Kidney (tissue), 14 donors: ENCODE data around the gene ZNF334. TPM values are rescaled to one million over a fixed set of nuclear protein-coding genes. Genes with fewer than 3 reads are reported as not detected.

Source experiments
- DNase-seq, 5 donors: peaks; one replicate each; pipeline ENCODE4 v3.0.0-alpha.2; 2013 to 2020
- FAIRE-seq: peaks from 2 replicates; lab custom pipeline; 2012; peaks lifted over from hg19 to GRCh38; lab: Jason Lieb, UNC
- H3K27ac ChIP-seq, 2 donors: one replicate each; pipeline ENCODE4 v1.7.0; 2013; ENCODE audit warnings: low read depth in 2 of 2, low read length in 2 of 2, inconsistent platforms in 1 of 2
- H3K27me3 ChIP-seq: one replicate; pipeline ENCODE4 v1.7.1; 2013; ENCODE audit warnings: low read length, inconsistent platforms; ENCODE audit not compliant: control insufficient read depth, insufficient read depth
- H3K36me3 ChIP-seq, 3 donors: one replicate each; pipeline versions ENCODE4 v1.7.0 to v1.7.1; 2013; ENCODE audit warnings: low read length in 3 of 3, control low read depth in 1 of 3, inconsistent platforms in 1 of 3; ENCODE audit not compliant: insufficient read depth in 3 of 3, control insufficient read depth in 2 of 3
- H3K4me1 ChIP-seq, 3 donors: one replicate each; pipeline versions ENCODE4 v1.7.0 to v1.7.1; 2013; ENCODE audit warnings: low read length in 3 of 3, inconsistent platforms in 1 of 3, low read depth in 1 of 3; ENCODE audit not compliant: control insufficient read depth in 2 of 3, insufficient read depth in 2 of 3
- H3K4me3 ChIP-seq, 3 donors: one replicate each; pipeline versions ENCODE4 v1.7.0 to v1.8.1; 2013; ENCODE audit warnings: low read length in 3 of 3, control low read depth in 1 of 3, inconsistent platforms in 1 of 3
- H3K9ac ChIP-seq, 3 donors: one replicate each; pipeline versions ENCODE4 v1.7.0 to v1.7.1; 2013; ENCODE audit warnings: low read length in 3 of 3, control low read depth in 1 of 3, inconsistent platforms in 1 of 3
- H3K9me3 ChIP-seq, 3 donors: one replicate each; pipeline versions ENCODE4 v1.7.0 to v1.7.1; 2013; ENCODE audit warnings: low read length in 3 of 3, control low read depth in 1 of 3, inconsistent platforms in 1 of 3; ENCODE audit not compliant: control insufficient read depth in 2 of 3, insufficient read depth in 1 of 3
- CTCF ChIP-seq: IDR thresholded peaks from 3 replicates; pipeline ENCODE4 v1.5.1; 2012; ENCODE audit warnings: mild to moderate bottlenecking, moderate library complexity, borderline replicate concordance; ENCODE audit not compliant: insufficient read depth; ENCODE audit errors: extremely low read depth
- intact Hi-C: fragments of 100-400 bp; cut with DNase I; formaldehyde crosslinking; loops from one replicate; pipeline ENCODE4 v1.11.1; 2022
- polyA plus RNA-seq: library from polyadenylated mRNA; stranded (reverse); fragments of 350-450 nt; fragmentation: Illumina TruSeq; extraction: RNeasy Lipid Tissue Mini Kit (QIAGEN cat#74804); gene quantifications from one replicate; pipeline ENCODE4 v1.2.3, GENCODE V29; 2014; ENCODE audit warnings: low read depth, low replicate concordance; ENCODE audit not compliant: insufficient read depth
- total RNA-seq: library from RNA; stranded (reverse); fragmentation: NEBNext Ultra II Directional; extraction: Animal tissue kit (Norgen Biotek cat#: 25700); gene quantifications from one replicate; pipeline ENCODE4 v1.2.1, GENCODE V29; 2021
- donor health status: control.
- donor health status: control.
- donor health status: control.
- donor health status: control.
- donor health status: control.
- donor health status: DM: yes; HTN: yes; CAD: no.
- donor health status: Normal renal cell carcinoma (clear cell type).

The ZNF334 gene
- total and polyA plus RNA-seq, 2 donors from 2014 or later, result 3.7 to 8.2 TPM

- H3K9me3 ChIP-seq, result no peaks in the 10 kb centered on the region
- DNase-seq (no peak), FAIRE-seq (no peak)
- H3K4me3 ChIP-seq, result no peak overlapping the region
- no peaks in the 10 kb centered on the region for H3K4me1 ChIP-seq
- no peak overlapping the region for H3K27ac ChIP-seq
- intact Hi-C loops, result no loop called here
- H3K27me3 ChIP-seq, result no peaks in the 10 kb centered on the region
- no peak overlapping the region for H3K9ac ChIP-seq
- no peaks in the 10 kb centered on the region for H3K36me3 ChIP-seq
- TF ChIP-seq CTCF, result no peak
Measured at GRCh38 chr20:46509523-46509922, 3.8 kb downstream of the ZNF334 start.

- Histone ChIP-seq H3K36me3 (peaks cover 0 to 2% (median 0%) of the 10 kb centered on the region in 3 donors), H3K27me3 (no peaks in the 10 kb centered on the region), H3K9ac (no peak overlapping the region), H3K9me3 (peaks cover 1 to 11% (median 2%) of the 10 kb centered on the region in 3 donors), H3K4me3 (no peak overlapping the region), H3K27ac (no peak overlapping the region), H3K4me1 (no peaks in the 10 kb centered on the region)
- FAIRE-seq (no peak), DNase-seq (no peak)
- intact Hi-C loops, result no loop called here
- no peak for TF ChIP-seq CTCF
Measured at GRCh38 chr20:46507760-46508407, 5.5 kb downstream of the ZNF334 start.

- Histone ChIP-seq H3K4me1 (no peaks in the 10 kb centered on the region), H3K4me3 (no peak overlapping the region), H3K36me3 (peaks cover 0 to 2% (median 0%) of the 10 kb centered on the region in 3 donors), H3K9ac (no peak overlapping the region), H3K27me3 (no peaks in the 10 kb centered on the region), H3K9me3 (peaks cover 4 to 35% (median 20%) of the 10 kb centered on the region in 3 donors), H3K27ac (no peak overlapping the region)
- FAIRE-seq, result no peak
- no peak for DNase-seq
- intact Hi-C loops, result no loop called here
- no peak for TF ChIP-seq CTCF
Measured at GRCh38 chr20:46505506-46505905, 7.9 kb downstream of the ZNF334 start.

GRCh38 chr20:46501961-46502360 is 11.4 kb downstream of the ZNF334 start:
- no peaks in the 10 kb centered on the region for H3K27me3 ChIP-seq
- TF ChIP-seq CTCF, result no peak
- no peak for DNase-seq
- intact Hi-C loops, result no loop called here
- H3K27ac ChIP-seq, result no peak overlapping the region
- no peak for FAIRE-seq
- H3K36me3 ChIP-seq, result peaks cover 0 to 2% (median 0%) of the 10 kb centered on the region in 3 donors
- no peak overlapping the region for H3K9ac ChIP-seq
- H3K9me3 ChIP-seq, result peaks cover 4 to 48% (median 27%) of the 10 kb centered on the region in 3 donors
- H3K4me3 ChIP-seq, result no peak overlapping the region
- H3K4me1 ChIP-seq, result no peaks in the 10 kb centered on the region
